Mesenteric fat pad (tissue), 1 donor: Measurements from ENCODE around the gene GHRL. TPM values are rescaled to one million over a fixed set of nuclear protein-coding genes. Genes with fewer than 3 reads are reported as not detected.

Experiments used
- DNase-seq: peaks from one replicate; pipeline ENCODE4 v3.0.0-alpha.2; 2020; ENCODE audit warnings: low spot score
- total RNA-seq: library from RNA; stranded (reverse); fragmentation: NEBNext Ultra II Directional; extraction: Animal tissue kit (Norgen Biotek cat#: 25700); gene quantifications from one replicate; pipeline ENCODE4 v1.2.1, GENCODE V29; 2021
- donor health status: DM: yes; HTN: yes; CAD: no.

GHRL gene
- total RNA-seq, 1 donor from 2014 or later = 2.1 TPM

DNA sequence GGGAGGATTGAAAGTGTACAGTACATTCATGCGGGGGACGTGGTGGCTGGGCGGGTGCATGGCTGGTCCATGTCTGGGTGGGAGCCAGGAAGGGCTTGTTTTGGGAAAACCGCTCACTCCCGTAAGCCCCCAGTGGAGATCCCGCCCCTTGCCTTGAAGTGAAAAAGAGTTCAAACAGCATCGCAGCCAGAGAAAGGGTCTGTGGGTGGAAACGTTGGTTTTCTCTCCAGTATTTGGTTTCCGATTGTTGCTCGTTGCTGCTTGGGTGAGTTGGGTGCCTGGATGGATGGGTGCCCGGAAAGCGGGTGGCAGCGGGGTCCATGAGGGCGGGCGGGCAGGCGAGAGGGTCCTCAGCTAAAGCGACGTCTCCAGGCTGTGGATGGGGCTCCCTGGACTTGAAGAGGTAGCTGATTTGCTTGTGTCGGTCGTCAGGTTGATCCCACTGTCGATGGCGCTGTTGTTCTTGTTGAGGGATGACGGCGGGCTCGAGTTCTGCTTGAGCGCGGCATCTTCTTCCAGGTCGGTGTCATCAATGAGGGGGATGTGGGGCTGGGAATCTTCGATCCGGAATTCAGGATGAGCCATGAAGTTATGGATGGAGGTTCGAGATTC is 35.8 kb upstream of the GHRL start:
- DNase-seq = no peak

DNA sequence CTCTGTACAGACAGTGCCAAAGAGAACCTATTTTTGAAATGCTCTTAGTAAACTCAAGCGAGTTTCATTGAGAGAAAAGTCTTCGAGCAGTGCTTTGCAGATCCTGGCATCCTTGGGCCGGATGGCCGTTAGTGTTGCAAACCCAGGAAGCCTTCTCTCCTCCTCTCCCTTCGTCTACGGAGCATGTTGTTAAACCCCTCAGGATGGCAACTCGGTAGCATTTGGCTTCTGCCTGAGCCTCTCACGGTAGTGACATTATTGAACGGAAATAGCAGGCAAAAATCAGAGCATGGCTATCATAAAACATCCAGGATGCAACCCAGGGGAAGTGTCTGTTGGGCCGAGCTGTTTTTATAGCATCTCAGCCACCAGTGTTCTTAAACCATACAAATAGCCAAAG is 34.8 kb upstream of the GHRL start:
- DNase-seq = no peak

DNA sequence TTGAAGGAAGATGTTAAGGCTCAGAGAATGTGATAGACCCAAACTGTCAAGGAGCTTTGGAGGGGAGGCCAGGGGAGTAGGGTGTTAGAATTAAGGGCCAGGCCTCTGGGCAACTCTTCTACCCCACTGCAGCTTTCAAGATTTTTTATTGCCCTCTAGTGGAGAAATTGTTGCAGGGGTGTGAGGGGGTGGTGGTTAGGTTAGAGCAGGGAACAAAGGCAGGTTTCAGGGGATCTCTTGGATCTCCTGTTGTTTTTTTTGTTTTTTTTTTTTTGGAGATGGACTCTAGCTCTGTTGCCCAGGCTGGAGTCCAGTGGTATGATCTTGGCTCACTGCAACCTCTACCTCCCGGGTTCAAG is 29.6 kb upstream of the GHRL start:
- no peak for DNase-seq

DNA sequence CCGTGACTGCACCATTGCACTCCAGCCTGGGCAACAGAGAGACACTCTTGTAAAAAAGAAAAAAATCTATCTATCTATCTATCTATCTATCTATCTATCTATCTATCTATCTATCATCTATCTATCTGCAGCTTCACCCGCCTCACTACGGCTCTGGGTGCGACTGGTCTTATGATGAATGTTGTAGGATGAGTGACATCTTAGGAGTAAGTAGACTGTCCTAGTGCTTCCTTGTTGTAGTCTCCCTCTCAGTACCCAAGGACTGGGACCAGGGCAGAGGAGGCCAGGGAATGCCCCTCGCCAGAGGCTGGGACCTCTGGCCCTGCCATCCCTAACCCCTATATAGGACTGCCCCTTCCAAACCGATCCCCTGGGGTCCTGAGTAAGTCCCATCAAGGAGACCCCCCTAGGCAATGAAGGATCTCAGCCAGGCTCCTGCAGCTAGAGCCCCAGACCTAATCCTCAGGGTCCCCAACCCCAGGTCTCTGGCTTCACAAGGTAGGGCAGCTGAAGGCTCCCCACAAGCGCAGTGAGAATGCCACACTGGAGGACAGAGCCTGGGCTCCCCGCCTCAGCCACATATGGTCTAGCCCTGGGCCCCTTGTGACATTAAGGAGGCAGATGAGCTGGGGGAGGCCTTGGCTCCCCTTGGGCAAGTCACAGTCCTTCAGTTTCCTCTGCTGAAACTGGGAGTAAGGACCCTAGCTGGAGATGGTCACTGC is 29.0 kb upstream of the GHRL start:
- no peak for DNase-seq

DNA sequence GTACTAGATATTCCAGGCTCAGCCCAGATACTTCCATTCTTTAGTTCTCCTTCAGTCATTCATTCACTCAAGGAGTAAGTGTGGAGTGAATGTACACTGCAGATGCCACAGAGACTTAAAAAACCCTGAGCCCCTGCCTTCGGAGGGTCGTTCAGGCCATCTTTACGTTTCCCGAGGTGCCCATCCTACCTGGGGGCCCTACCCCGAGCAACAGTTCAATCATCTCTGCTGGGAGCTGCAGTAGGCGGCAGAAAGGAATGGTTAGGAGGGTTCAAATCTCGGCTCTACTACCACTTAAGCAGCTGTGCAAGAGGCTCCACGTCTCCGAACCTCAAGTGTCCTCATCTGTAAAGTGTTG is 27.6 kb upstream of the GHRL start:
- DNase-seq = no peak

DNA sequence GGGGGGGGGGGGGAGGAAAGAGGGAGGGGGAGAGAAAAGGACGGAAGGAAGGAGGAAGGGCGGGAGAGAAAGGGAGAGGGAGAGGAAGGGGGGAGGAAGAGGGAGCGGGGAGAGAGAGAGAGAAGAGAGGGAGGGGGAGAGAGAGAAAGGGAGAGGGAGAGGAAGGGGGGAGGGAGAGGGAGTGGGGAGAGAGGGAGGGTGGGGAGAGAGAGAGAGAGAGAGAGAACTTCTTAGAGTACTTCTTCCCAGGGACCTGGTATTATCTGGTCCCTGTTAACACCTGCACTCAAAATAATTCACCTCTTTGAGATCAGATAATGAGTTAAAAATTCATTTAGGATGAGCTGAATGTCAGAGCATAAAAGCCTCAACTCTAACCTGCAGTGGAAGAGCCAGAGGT is 27.1 kb upstream of the GHRL start:
- no peak for DNase-seq

DNA sequence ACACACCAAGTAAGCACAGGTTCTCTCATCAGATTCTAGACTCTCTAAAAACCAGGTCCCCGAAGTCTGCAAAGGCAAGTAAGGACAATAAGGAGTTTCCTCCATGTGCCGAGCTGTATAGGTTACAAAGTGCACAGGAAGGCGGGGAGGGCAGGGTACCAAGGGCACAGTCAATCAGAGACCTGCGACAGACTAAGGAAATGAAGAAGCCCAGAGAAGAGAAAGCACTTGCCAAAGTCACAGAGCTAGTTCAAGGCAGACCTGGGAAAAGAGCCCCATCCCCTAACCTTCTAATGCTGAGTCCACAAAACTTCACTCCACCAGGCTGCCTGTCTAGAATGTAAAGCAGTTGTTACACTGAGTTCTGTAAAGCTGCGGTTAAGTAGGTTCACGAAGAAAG is 26.5 kb upstream of the GHRL start:
- peak; percentile 43 for DNase-seq

DNA sequence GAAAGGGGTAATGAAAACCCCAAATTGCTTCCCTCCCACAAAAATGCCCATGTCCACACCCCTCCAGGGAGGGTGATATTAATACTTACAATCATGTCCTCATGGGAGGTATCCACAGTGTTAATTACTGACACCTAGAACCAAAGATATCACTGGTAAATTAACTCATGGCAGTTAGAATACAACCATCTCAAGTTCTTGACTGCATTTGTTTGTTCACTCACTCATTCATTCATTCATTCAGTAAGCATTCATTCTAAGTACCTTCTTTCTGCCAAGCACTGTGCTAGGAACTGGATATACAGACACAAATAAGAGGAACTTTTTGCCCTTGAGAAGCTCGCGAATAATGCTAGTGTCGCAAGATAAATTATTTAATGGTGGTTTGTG is 25.2 kb upstream of the GHRL start:
- DNase-seq = no peak

DNA sequence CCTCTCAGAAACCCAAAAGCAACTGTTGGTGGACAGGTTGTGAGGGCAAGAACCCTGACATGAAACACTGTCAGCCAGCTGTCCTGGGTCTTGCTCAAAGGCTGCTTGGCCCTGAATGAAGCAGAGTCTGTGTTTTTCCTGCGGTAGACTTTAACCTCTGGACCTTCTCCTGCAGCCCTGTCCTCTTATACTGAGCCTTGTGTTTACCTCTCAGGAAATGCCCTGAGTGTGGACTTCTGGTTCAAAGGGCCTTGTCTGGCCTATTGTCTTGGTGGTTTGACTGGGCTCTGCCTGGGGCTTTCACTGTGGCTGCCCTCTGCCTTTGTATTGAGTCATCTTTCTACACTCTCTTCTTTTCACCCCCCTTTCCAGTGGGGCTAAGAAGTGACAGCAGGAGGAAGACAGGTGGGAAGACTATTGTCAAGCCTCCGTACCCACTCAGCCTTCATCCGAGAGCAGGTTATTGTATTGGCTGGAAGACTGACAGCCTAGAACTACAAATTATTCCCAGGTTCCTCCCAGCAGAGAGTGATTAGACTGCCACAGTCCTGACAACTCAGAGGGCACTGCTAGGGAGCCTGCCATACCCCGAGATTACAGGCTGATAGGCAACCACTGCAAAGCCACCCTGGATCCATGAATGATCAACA is 24.7 kb upstream of the GHRL start:
- no peak for DNase-seq

DNA sequence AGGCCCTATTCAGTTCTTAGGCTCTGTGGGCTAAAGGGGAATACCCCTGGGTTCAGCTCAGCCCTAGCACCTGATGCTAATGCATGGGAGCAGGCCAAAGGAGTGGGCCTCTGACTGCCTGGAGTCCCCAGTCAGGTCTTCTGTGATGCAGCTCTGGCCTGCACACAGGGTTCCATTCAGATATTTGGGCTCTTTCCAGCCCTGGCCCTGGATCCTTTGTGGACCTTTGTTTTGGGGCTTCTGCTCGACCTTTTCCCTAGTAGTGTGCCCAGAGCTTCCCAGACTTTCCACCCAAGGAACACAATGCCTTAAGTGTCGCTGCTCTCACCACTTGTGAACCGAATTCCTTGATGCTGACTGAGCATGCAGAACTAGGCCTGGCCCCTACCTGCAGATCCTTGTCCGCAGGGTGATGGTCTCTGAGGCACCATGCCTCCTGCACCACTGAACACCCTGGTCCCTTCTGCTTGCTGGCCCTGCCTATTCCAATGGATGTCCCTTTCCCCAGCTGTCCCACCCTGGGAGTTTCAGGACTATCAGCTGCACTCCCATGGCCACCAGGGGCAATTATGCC is 23.1 kb upstream of the GHRL start:
- DNase-seq = peak; percentile 26

DNA sequence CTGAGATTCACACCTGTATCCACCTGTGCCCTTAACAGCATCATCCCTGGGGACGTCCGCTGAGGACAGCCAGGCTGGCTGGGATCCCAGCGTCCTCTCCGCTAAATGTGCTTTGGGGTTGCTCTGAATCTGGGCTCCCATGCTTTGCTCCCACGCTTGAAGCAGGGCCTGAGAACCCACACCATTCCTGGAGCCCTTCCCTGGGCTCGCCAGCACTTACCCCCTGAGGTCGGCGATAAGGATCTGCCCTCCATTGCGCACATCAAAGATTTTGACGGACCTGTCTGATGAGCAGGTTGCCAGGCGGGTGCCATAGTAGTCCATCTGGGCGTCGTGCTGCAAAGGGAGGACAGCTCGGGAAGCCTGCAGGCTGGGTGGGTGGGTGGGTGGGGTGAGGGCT is 22.4 kb upstream of the GHRL start:
- peak; percentile 37 for DNase-seq

DNA sequence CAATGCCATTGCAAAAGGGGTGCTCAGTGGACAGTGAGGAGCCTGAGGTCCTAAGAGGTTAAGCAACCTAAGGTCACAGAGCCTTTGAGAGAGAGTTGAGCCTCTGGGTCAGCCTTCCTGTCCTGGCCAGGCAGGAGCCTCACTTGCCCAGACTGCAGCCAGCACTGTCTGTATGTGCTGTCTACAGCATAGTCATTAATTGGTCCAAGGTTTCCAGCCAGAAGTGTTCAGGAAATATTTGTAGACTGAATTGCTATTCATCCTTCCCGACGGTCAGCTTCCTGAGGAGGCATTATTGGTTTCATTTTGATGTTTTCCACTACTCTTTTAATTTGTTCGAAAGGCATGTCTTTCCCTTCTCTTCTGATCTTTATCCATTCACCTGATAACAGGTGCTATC is 20.1 kb upstream of the GHRL start:
- peak; percentile 39 for DNase-seq

DNA sequence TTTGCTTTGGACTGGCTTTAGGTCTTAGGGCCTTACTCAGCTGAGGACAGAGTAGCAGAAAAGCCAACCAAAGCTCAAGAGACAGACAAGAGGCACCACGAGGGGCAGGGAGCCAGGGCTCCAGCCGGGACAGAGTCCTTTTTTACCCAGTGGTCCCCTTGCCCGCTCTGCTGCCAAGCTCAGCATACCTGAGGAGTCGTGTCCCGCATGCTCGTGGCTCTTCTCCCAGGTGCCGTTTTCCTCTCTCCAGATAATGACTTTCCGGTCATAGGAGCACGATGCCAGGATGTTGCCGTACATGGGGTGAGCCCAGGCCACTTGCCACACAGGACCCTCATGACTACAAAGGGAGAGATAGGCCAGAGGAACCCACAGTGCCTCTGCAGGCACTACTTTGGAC is 19.6 kb upstream of the GHRL start:
- DNase-seq = no peak

DNA sequence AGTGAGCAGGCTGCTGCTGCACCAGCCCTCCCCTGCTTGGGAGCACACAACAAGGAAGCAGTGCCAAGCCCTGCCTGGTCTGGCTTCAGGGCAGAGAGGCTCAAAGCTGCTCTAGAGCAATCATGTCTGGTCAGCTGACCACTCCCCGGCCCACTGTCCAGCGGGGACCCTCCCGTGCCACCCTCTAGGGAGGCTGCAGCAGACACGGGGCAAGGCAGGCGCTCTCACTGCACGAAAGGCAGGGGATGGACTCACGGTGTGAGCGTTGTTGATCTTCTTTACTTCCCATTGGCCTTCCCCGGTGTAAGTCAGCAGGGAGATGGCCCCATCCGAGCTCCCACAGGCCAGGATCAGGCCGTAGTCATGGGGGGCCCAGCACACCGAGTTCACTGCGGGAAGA is 19.0 kb upstream of the GHRL start:
- peak; percentile 75 for DNase-seq

DNA sequence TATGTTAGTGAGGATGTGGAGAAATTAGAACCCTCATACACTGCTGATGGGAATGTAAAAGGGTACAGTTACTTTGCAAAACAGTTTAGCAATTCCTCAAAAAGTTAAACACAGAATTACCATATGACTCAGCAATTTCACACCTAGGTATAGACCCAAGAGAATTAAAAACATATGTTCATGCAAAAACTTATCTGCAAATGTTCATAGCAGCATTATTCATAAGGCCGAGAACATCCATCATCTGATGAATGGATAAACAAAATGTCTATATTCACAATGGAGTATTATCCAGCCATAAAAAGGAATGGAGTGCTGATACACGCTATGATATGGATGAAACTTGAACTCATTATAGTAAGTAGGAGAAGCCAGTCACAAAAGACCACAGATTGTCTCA is 17.8 kb upstream of the GHRL start:
- no peak for DNase-seq

DNA sequence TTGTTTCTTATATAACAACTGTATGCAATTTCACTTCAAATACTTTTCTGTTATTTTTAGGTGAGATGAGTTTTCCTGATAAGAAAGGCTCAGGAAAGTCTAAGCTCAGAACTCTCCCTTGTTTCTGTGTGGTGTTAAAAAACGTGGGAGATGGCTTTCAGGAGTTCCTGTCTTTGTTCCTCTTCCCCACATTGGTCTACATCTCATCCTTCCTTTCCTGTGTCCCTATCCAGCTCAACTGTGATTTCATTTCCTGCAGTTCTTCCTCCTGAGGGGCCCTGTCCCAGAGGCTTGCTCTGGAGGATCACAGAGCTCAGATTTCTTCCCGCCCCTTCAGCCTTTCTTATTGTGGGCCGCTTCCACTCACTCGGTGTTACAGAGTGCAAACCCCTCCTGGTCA is 17.0 kb upstream of the GHRL start:
- DNase-seq = no peak

DNA sequence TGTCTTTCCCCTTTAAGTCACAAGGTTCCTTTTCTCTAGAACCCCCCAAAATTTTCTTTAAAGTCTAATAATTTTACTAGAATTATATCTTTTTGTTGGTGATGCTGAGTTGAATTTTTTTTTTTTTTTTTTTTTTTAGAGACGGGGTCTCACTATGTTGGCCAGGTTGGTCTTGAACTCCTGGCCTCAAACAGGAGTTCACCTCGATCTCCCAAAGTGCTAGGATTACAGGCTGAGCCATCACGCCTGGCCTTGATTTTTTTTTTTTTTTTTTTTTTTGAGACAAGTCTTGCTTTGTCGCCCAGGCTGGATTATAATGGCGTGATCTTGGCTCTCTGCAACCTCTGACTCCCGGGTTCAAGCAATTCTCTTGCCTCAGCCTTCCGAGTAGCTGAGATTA is 15.9 kb upstream of the GHRL start:
- DNase-seq = no peak

DNA sequence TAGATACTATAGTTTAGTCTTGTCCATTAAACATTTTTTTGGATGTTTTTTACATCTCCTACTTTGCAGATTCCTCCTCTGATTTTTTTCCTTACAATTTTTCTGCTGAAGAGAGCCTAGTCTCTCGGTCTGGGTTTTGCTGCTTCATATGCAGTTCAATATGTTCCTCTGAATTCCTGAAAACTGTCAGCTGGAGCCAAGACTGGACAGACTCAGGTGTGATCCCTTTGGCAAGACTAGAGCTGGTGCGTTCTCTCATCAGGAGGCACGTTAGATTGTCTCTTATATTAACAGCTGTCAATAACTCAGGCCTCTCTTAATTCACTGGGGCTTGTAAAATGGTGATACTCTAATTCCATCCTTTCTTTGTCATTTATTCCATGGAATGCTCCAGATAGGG is 13.4 kb upstream of the GHRL start:
- no peak for DNase-seq

DNA sequence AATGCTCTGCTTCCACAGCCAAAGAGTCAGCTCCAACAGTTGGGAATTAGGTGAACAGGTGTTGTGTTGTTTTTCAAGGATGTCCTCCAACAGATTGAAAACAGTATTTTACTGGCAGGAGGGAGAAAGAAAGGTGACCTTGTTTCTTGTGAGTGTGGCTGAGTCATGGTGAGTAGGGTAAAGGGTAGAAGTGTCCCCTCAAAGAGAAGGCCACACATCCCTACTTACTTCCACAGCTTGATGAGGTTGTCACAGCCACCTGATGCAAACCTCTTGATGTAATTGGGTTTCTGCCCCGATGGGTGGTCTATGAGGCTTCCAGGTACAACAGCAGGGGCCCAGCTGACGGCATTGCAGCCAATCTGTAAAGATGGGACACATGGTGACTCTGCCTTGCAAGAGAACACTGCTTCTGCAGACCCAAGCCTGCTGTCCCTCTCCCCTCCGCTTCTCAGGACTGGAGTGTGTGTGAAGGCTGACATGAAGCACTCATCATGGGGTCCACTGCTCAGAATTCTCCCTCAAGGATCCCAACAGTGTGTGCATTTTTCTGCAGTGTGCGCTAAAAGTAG is 12.7 kb upstream of the GHRL start:
- peak; percentile 55 for DNase-seq

DNA sequence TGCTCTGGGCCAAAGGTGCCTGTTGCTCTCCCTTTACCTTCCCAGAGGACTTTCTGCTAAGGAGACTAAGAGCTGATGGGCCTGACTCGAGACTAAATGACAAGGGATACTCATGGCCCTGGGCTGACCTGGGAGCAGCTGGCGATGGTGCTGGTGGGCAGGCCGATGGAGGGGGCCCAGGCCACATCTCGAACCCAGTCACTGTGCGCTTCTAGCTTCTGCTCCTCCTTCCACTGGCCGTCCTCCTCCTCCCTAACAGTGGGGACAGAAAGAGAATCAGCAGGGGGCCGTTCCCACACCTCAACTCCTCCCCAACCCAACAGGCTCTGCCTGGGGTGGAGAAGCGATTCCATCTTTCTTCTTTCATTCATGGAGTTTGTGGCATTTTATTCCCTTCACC is 12.2 kb upstream of the GHRL start:
- DNase-seq = peak; percentile 65

DNA sequence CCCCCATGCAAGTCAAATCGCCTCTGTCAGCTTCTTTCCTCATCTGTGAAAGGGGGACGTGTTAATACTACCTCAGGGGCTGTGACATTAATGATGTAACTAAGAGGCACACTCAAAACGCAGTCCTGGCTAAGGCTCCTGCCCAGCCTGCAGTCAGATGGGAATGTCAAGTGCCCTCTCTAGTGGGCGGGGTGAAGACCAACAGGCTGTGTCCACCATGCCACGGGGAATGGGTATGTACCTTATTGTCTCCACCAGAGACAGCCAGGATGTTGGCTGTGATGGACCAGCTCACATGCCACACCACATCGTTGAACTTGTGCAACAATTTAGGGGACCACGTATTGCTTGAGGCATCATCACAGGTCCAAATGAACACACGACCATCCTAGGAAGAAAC is 11.0 kb upstream of the GHRL start:
- DNase-seq = peak; percentile 35

DNA sequence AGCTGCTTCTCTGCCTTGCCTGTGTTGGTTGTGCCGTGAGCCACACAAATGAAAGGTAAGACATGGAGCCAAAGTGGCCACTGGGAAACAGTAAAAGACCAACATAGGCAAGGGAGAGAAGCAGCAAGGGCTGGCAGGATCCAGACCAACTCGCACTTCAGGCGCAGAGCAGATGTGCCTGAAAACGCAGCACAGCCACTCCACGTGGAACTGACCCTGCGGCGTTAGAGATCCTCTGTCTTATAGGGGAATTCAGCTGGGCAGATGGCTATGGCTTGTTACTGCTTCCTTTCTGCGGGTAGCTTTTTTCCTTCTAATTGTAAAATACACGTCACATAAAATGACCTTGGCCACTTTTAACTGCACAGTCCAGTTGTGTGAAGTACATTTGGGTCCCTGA is 10.4 kb upstream of the GHRL start:
- peak; percentile 33 for DNase-seq
